H9 (cell line): ENCODE measurements around the gene GOLGA1. TPM values are rescaled to one million over a fixed set of nuclear protein-coding genes. Genes with fewer than 3 reads are reported as not detected.
A peak's percentile ranks its signal among the peaks of the same experiment; 100 is the strongest.

Source experiments
- DNase-seq: peaks from one replicate; pipeline ENCODE4 v3.0.0-alpha.2; 2017
- H2AFZ ChIP-seq: one replicate; pipeline ENCODE4 v1.6.1; 2013; ENCODE audit warnings: mild to moderate bottlenecking, low read length, control low read depth, moderate library complexity
- H2AK5ac ChIP-seq: 2 replicates; pipeline ENCODE4 v1.6.1; 2013; ENCODE audit warnings: low read length, control low read depth, mixed read lengths; ENCODE audit not compliant: insufficient read length
- H2BK120ac ChIP-seq: one replicate; pipeline ENCODE4 v1.6.1; 2013; ENCODE audit warnings: low read depth, mild to moderate bottlenecking, low read length, control low read depth, inconsistent platforms; ENCODE audit not compliant: poor library complexity, severe bottlenecking
- H2BK12ac ChIP-seq: 2 replicates; pipeline ENCODE4 v1.6.1; 2013; ENCODE audit warnings: low read length, control low read depth, mixed read lengths, low read depth; ENCODE audit not compliant: insufficient read length
- H2BK15ac ChIP-seq: 2 replicates; pipeline ENCODE4 v1.6.1; 2013; ENCODE audit warnings: low read depth, low read length, control low read depth
- H2BK20ac ChIP-seq: one replicate; pipeline ENCODE4 v1.6.1; 2013; ENCODE audit warnings: low read depth, mild to moderate bottlenecking, low read length, control low read depth, inconsistent platforms; ENCODE audit not compliant: poor library complexity, severe bottlenecking
- H2BK5ac ChIP-seq: 2 replicates; pipeline ENCODE4 v1.6.1; 2013; ENCODE audit warnings: low read length, control low read depth, mixed read lengths; ENCODE audit not compliant: insufficient read length
- H3K14ac ChIP-seq: 2 replicates; pipeline ENCODE4 v1.6.1; 2013; ENCODE audit warnings: low read length, control low read depth; ENCODE audit not compliant: insufficient read depth
- H3K18ac ChIP-seq: 2 replicates; pipeline ENCODE4 v1.6.1; 2013; ENCODE audit warnings: low read depth, mild to moderate bottlenecking, mixed read lengths, low read length, control low read depth; ENCODE audit not compliant: insufficient read length
- H3K23ac ChIP-seq: 2 replicates; pipeline ENCODE4 v1.6.1; 2013; ENCODE audit warnings: low read length, control low read depth, mixed read lengths, low read depth; ENCODE audit not compliant: insufficient read length
- H3K23me2 ChIP-seq: 2 replicates; pipeline ENCODE4 v1.6.1; 2013; ENCODE audit warnings: low read depth, mild to moderate bottlenecking, mixed read lengths, low read length, control low read depth; ENCODE audit not compliant: insufficient read length, poor library complexity, severe bottlenecking
- H3K27ac ChIP-seq: 2 replicates; pipeline ENCODE4 v1.5.1; 2013; ENCODE audit warnings: low read length, control low read depth, mixed read lengths, low read depth; ENCODE audit not compliant: insufficient read length
- H3K27me3 ChIP-seq: 2 replicates; pipeline ENCODE4 v1.6.1; 2013; ENCODE audit warnings: low read length, control low read depth, inconsistent platforms; ENCODE audit not compliant: insufficient read depth
- H3K4ac ChIP-seq: 2 replicates; pipeline ENCODE4 v1.6.1; 2013; ENCODE audit warnings: low read depth, mild to moderate bottlenecking, control low read depth, inconsistent platforms, low read length, moderate library complexity
- H3K4me1 ChIP-seq: 2 replicates; pipeline ENCODE4 v1.6.1; 2013; ENCODE audit warnings: low read length, control low read depth, inconsistent platforms; ENCODE audit not compliant: insufficient read depth
- H3K4me2 ChIP-seq: 2 replicates; pipeline ENCODE4 v1.6.1; 2013; ENCODE audit warnings: low read length, control low read depth, mixed read lengths; ENCODE audit not compliant: insufficient read length, insufficient read depth
- H3K56ac ChIP-seq: 2 replicates; pipeline ENCODE4 v1.6.1; 2013; ENCODE audit warnings: low read depth, mild to moderate bottlenecking, mixed read lengths, low read length, control low read depth; ENCODE audit not compliant: insufficient read length
- H3K79me1 ChIP-seq: 2 replicates; pipeline ENCODE4 v1.6.1; 2013; ENCODE audit warnings: low read depth, mild to moderate bottlenecking, moderate library complexity, low read length, control low read depth, inconsistent platforms; ENCODE audit not compliant: insufficient read depth, poor library complexity, severe bottlenecking
- H3K79me2 ChIP-seq: 2 replicates; pipeline ENCODE4 v1.6.1; 2013; ENCODE audit warnings: low read length, control low read depth, inconsistent platforms; ENCODE audit not compliant: insufficient read depth
- H3K9ac ChIP-seq: 2 replicates; pipeline ENCODE4 v1.6.1; 2013; ENCODE audit warnings: low read length, control low read depth, mixed read lengths; ENCODE audit not compliant: insufficient read length; ENCODE audit errors: extremely low read depth
- H3K9me3 ChIP-seq: one replicate; pipeline ENCODE4 v1.6.1; 2013; ENCODE audit warnings: low read depth, low read length, inconsistent platforms; ENCODE audit not compliant: control insufficient read depth
- H3T11ph ChIP-seq: one replicate; pipeline ENCODE4 v1.6.1; 2013; ENCODE audit warnings: mild to moderate bottlenecking, low read length, control low read depth, inconsistent platforms
- H4K20me1 ChIP-seq: one replicate; pipeline ENCODE4 v1.6.1; 2013; ENCODE audit not compliant: control insufficient read depth, insufficient read length, insufficient read depth
- H4K5ac ChIP-seq: 2 replicates; pipeline ENCODE4 v1.6.1; 2013; ENCODE audit warnings: low read depth, mild to moderate bottlenecking, mixed read lengths, low read length, control low read depth; ENCODE audit not compliant: insufficient read length
- H4K8ac ChIP-seq: replicated peaks from 2 replicates; pipeline ENCODE4 v1.6.1; 2013; ENCODE audit warnings: low read length, control low read depth, mixed read lengths, low read depth; ENCODE audit not compliant: insufficient read length
- H4K91ac ChIP-seq: 2 replicates; pipeline ENCODE4 v1.6.1; 2013; ENCODE audit warnings: low read depth, mild to moderate bottlenecking, moderate library complexity, mixed read lengths, low read length, control low read depth; ENCODE audit not compliant: insufficient read length
- H3K27ac Mint-ChIP-seq, 3 experiments: 2 replicates in 2 of 3; 3 replicates in 1 of 3; pipeline ENCODE4 v1.8.0; 2020 to 2021; ENCODE audit warnings: mixed read lengths in 3 of 3, mild to moderate bottlenecking in 1 of 3, moderate library complexity in 1 of 3
- H3K27me3 Mint-ChIP-seq: 2 replicates; pipeline ENCODE4 v1.8.0; 2021; ENCODE audit warnings: low read depth, mild to moderate bottlenecking, moderate library complexity, mixed read lengths
- H3K36me3 Mint-ChIP-seq, 3 experiments: 2 replicates in 2 of 3; 3 replicates in 1 of 3; pipeline ENCODE4 v1.8.0; 2020 to 2021; ENCODE audit warnings: low read depth in 3 of 3, mixed read lengths in 3 of 3; ENCODE audit not compliant: insufficient read depth in 1 of 3
- H3K4me1 Mint-ChIP-seq, 2 experiments: 2 replicates each; pipeline ENCODE4 v1.8.0; 2020; ENCODE audit warnings: mixed read lengths in 2 of 2
- H3K4me3 Mint-ChIP-seq, 2 experiments: 2 replicates in 1 of 2; 3 replicates in 1 of 2; pipeline ENCODE4 v1.8.0; 2020 to 2021; ENCODE audit warnings: mild to moderate bottlenecking in 2 of 2, mixed read lengths in 2 of 2, moderate library complexity in 1 of 2
- H3K9me3 Mint-ChIP-seq, 2 experiments: 2 replicates in 1 of 2; 3 replicates in 1 of 2; pipeline ENCODE4 v1.8.0; 2020; ENCODE audit warnings: mild to moderate bottlenecking in 2 of 2, mixed read lengths in 2 of 2, moderate library complexity in 1 of 2
- WGBS: extraction: QIAGEN DNeasy Blood & Tissue Kit; methylation state at CpG from one replicate; pipeline ENCODE4 v1.1.7; 2013; ENCODE audit warnings: missing lambda C conversion rate, low lambda C conversion rate, mixed read lengths; ENCODE audit not compliant: insufficient read length; ENCODE audit errors: extremely low coverage; 5-methylcytosine and 5-hydroxymethylcytosine counted together
- total RNA-seq: library from RNA; stranded (reverse); gene quantifications from 2 replicates; pipeline ENCODE4 v1.2.1, GENCODE V29; 2021
- TF ChIP-seq, protein P1 (sequence below): fragments of 200-600 bp; sonication (generic); conservative IDR thresholded peaks from 3 replicates; pipeline ENCODE4 v1.8.0; 2021; ENCODE audit warnings: antibody characterized with exemption, mild to moderate bottlenecking

Gene GOLGA1
- total RNA-seq, 1 experiment from 2014 or later = 7.6 TPM

GRCh38 chr9:124861342-124862229 is 79.3 kb downstream of the GOLGA1 start, which contains the start of the genes ARPC5L and RPL35:
TSS of gene ARPC5L (plus strand) at chr9:124862130. CDS start at chr9:124869291, 7,161 bp downstream.
TSS of gene RPL35 (minus strand) at chr9:124861957. CDS start at chr9:124861912, 45 bp downstream.
- H3K9me3 ChIP-seq = no peaks in the 10 kb centered on the region
- H2AFZ ChIP-seq = no peak within 1 kb of the TSS
- H3K27ac ChIP-seq = no peak within 1 kb of the TSS
- Mint-ChIP-seq H3K27me3 (no peaks in the 10 kb centered on the region), H3K4me1 (peaks cover 14 to 25% of the 10 kb centered on the region in 2 experiments), H3K36me3 (peaks cover 39 to 49% (median 44%) of the 10 kb centered on the region in 3 experiments), H3K27ac (peak within 1 kb of the TSS; percentile 97 to 99 (median 98)), H3K9me3 (no peaks in the 10 kb centered on the region; a peak in 1 of 5 replicates), H3K4me3 (peak within 1 kb of the TSS; percentile 93 to 98)
- 0 out of 2 replicates have a peak, but pooled peaks cover 5% of the 10 kb centered on the region for H3K4me1 ChIP-seq
- H2BK15ac ChIP-seq = no peak within 1 kb of the TSS
- H3K9ac ChIP-seq = peak within 1 kb of the TSS; percentile 94
- H3T11ph ChIP-seq = no peak within 1 kb of the TSS
- H3K14ac ChIP-seq = peak within 1 kb of the TSS; percentile 89
- peak within 1 kb of the TSS; percentile 85 for H2BK5ac ChIP-seq
- peak within 1 kb of the TSS; percentile 53 for H4K91ac ChIP-seq
- no peak within 1 kb of the TSS for H3K56ac ChIP-seq
- peaks cover 11% of the 10 kb centered on the region for H3K23me2 ChIP-seq
- peak within 1 kb of the TSS; percentile 0; the same call in 1 of the 2 replicates for H3K4ac ChIP-seq
- H4K20me1 ChIP-seq = no peaks in the 10 kb centered on the region
- peak within 1 kb of the TSS; percentile 10 for H4K5ac ChIP-seq
- peak; percentile 94 for DNase-seq
- peaks cover 4% of the 10 kb centered on the region for H3K79me1 ChIP-seq
- no peak within 1 kb of the TSS for H3K23ac ChIP-seq
- H3K27me3 ChIP-seq = no peaks in the 10 kb centered on the region
- H2AK5ac ChIP-seq = no peak within 1 kb of the TSS
- TF ChIP-seq, protein P1, sequence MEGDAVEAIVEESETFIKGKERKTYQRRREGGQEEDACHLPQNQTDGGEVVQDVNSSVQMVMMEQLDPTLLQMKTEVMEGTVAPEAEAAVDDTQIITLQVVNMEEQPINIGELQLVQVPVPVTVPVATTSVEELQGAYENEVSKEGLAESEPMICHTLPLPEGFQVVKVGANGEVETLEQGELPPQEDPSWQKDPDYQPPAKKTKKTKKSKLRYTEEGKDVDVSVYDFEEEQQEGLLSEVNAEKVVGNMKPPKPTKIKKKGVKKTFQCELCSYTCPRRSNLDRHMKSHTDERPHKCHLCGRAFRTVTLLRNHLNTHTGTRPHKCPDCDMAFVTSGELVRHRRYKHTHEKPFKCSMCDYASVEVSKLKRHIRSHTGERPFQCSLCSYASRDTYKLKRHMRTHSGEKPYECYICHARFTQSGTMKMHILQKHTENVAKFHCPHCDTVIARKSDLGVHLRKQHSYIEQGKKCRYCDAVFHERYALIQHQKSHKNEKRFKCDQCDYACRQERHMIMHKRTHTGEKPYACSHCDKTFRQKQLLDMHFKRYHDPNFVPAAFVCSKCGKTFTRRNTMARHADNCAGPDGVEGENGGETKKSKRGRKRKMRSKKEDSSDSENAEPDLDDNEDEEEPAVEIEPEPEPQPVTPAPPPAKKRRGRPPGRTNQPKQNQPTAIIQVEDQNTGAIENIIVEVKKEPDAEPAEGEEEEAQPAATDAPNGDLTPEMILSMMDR = peak; percentile 42
- no peak within 1 kb of the TSS for H4K8ac ChIP-seq
- peak within 1 kb of the TSS; percentile 86 for H3K4me2 ChIP-seq
- WGBS = no CpG with 5 or more reads among the region's 92 CpGs
- no peak within 1 kb of the TSS for H2BK120ac ChIP-seq
- H3K79me2 ChIP-seq = peaks cover 20% of the 10 kb centered on the region; the same call in 1 of the 2 replicates
- H2BK20ac ChIP-seq = no peak within 1 kb of the TSS
- H3K18ac ChIP-seq = peak within 1 kb of the TSS; percentile 86
- no peak within 1 kb of the TSS for H2BK12ac ChIP-seq
